GM19455 (cell line): ENCODE measurements around the gene H1-8.

Experiments used
- ATAC-seq: cut with Tn5 transposase; IDR thresholded peaks from one replicate; pipeline ENCODE4 v1.9.1; 2021; ENCODE audit not compliant: unreplicated experiment

Gene H1-8

GRCh38 chr3:129555153-129555550 is 12.2 kb downstream of the H1-8 start:
- ATAC-seq = no peak

GRCh38 chr3:129555616-129556357 is 12.8 kb downstream of the H1-8 start:
- no peak for ATAC-seq

GRCh38 chr3:129556358-129556695 is 13.4 kb downstream of the H1-8 start:
- no peak for ATAC-seq

- ATAC-seq = no peak
These were observed 14.0 kb downstream of the H1-8 start for GRCh38 chr3:129556890-129557547.

GRCh38 chr3:129557548-129557894 is 14.5 kb downstream of the H1-8 start:
- ATAC-seq = no peak

GRCh38 chr3:129558081-129558771 is 15.3 kb downstream of the H1-8 start:
- no peak for ATAC-seq

- no peak for ATAC-seq
These were observed 16.0 kb downstream of the H1-8 start for GRCh38 chr3:129558772-129559564.

- ATAC-seq = no peak
These were observed 16.6 kb downstream of the H1-8 start for GRCh38 chr3:129559565-129560079.

- no peak for ATAC-seq
These were observed 17.4 kb downstream of the H1-8 start for GRCh38 chr3:129560269-129560787.

GRCh38 chr3:129560911-129561594 is 18.1 kb downstream of the H1-8 start:
- no peak for ATAC-seq

- ATAC-seq = no peak
These were observed 18.8 kb downstream of the H1-8 start for GRCh38 chr3:129561619-129562248.

GRCh38 chr3:129562803-129563202 is 19.8 kb downstream of the H1-8 start:
- no peak for ATAC-seq

- no peak for ATAC-seq
These were observed 20.4 kb downstream of the H1-8 start for GRCh38 chr3:129563332-129563731.

GRCh38 chr3:129563850-129564535 is 21.0 kb downstream of the H1-8 start:
- ATAC-seq = no peak

- no peak for ATAC-seq
These were observed 22.1 kb downstream of the H1-8 start for GRCh38 chr3:129564981-129565644.

- ATAC-seq = no peak
These were observed 22.9 kb downstream of the H1-8 start for GRCh38 chr3:129565902-129566301.

GRCh38 chr3:129567176-129567705 is 24.3 kb downstream of the H1-8 start:
- no peak for ATAC-seq

- no peak for ATAC-seq
These were observed 25.0 kb downstream of the H1-8 start for GRCh38 chr3:129567939-129568338.

- ATAC-seq = no peak
These were observed 26.9 kb downstream of the H1-8 start for GRCh38 chr3:129569856-129570255.
